ENCODE data around the gene EID2B. TPM values are rescaled to one million over a fixed set of nuclear protein-coding genes. Genes with fewer than 3 reads are reported as not detected.

EID2B gene
- total RNA-seq, 6 experiments from 2014 or later: 2.2 to 3.7 (median 3.3) TPM

- TF ChIP-seq CTCF (IDR thresholded peaks at IDR 0.05): no peak
- Mint-ChIP-seq H3K27ac (no peak overlapping the region), H3K4me3 (peak overlapping the region; percentile 72), H3K36me3 (ENCODE audit: low read depth) (no peaks in the 10 kb centered on the region), H3K4me1 (ENCODE audit: low read depth) (peaks cover 8% of the 10 kb centered on the region; the same call in 1 of the 2 replicates), H3K27me3 (ENCODE audit: insufficient read depth) (peaks cover 42% of the 10 kb centered on the region), H3K9me3 (no peaks in the 10 kb centered on the region)
- DNase-seq: no peak
Measured at GRCh38 chr19:39506944-39507714, 25.5 kb downstream of the EID2B start.

- H3K27me3 Mint-ChIP-seq (ENCODE audit: insufficient read depth): peaks cover 39% of the 10 kb centered on the region
- H3K36me3 Mint-ChIP-seq (ENCODE audit: low read depth): no peaks in the 10 kb centered on the region
- no peak overlapping the region for H3K27ac Mint-ChIP-seq
- TF ChIP-seq CTCF (IDR thresholded peaks at IDR 0.05): no peak
- DNase-seq: no peak
- H3K4me1 Mint-ChIP-seq (ENCODE audit: low read depth): peaks cover 8% of the 10 kb centered on the region; the same call in 1 of the 2 replicates
- no peaks in the 10 kb centered on the region for H3K9me3 Mint-ChIP-seq
- H3K4me3 Mint-ChIP-seq: peak overlapping the region; percentile 34; the same call in 1 of the 2 replicates
Measured at GRCh38 chr19:39506598-39506943, 26.1 kb downstream of the EID2B start.

- Mint-ChIP-seq H3K36me3 (ENCODE audit: low read depth) (no peaks in the 10 kb centered on the region), H3K4me3 (no peak overlapping the region), H3K9me3 (no peaks in the 10 kb centered on the region), H3K27ac (no peak overlapping the region), H3K27me3 (ENCODE audit: insufficient read depth) (peaks cover 51% of the 10 kb centered on the region), H3K4me1 (ENCODE audit: low read depth) (peaks cover 22% of the 10 kb centered on the region)
- no peak for DNase-seq
- TF ChIP-seq CTCF (IDR thresholded peaks at IDR 0.05): peak; percentile 93
Measured at GRCh38 chr19:39502640-39503417, 29.8 kb downstream of the EID2B start.

GRCh38 chr19:39501340-39501739, 31.3 kb downstream of the EID2B start:
- no peaks in the 10 kb centered on the region for H3K9me3 Mint-ChIP-seq
- H3K27me3 Mint-ChIP-seq (ENCODE audit: insufficient read depth): peaks cover 45% of the 10 kb centered on the region
- DNase-seq: no peak
- no peak overlapping the region for H3K27ac Mint-ChIP-seq
- H3K4me3 Mint-ChIP-seq: no peak overlapping the region
- no peaks in the 10 kb centered on the region for H3K36me3 Mint-ChIP-seq (ENCODE audit: low read depth)
- no peak for TF ChIP-seq CTCF (IDR thresholded peaks at IDR 0.05)
- peaks cover 18% of the 10 kb centered on the region for H3K4me1 Mint-ChIP-seq (ENCODE audit: low read depth)

GRCh38 chr19:39500543-39500942, 32.1 kb downstream of the EID2B start:
- DNase-seq: no peak

More at GRCh38 chr19:39500543-39500942, 32.1 kb downstream of the EID2B start:
- Mint-ChIP-seq H3K9me3 (no peaks in the 10 kb centered on the region), H3K4me3 (no peak overlapping the region), H3K27ac (no peak overlapping the region), H3K27me3 (ENCODE audit: insufficient read depth) (peaks cover 47% of the 10 kb centered on the region), H3K36me3 (ENCODE audit: low read depth) (no peaks in the 10 kb centered on the region), H3K4me1 (ENCODE audit: low read depth) (peaks cover 18% of the 10 kb centered on the region)
- no peak for TF ChIP-seq CTCF (IDR thresholded peaks at IDR 0.05)
